ENCODE results near the gene NXPH4.

Gene NXPH4

DNA sequence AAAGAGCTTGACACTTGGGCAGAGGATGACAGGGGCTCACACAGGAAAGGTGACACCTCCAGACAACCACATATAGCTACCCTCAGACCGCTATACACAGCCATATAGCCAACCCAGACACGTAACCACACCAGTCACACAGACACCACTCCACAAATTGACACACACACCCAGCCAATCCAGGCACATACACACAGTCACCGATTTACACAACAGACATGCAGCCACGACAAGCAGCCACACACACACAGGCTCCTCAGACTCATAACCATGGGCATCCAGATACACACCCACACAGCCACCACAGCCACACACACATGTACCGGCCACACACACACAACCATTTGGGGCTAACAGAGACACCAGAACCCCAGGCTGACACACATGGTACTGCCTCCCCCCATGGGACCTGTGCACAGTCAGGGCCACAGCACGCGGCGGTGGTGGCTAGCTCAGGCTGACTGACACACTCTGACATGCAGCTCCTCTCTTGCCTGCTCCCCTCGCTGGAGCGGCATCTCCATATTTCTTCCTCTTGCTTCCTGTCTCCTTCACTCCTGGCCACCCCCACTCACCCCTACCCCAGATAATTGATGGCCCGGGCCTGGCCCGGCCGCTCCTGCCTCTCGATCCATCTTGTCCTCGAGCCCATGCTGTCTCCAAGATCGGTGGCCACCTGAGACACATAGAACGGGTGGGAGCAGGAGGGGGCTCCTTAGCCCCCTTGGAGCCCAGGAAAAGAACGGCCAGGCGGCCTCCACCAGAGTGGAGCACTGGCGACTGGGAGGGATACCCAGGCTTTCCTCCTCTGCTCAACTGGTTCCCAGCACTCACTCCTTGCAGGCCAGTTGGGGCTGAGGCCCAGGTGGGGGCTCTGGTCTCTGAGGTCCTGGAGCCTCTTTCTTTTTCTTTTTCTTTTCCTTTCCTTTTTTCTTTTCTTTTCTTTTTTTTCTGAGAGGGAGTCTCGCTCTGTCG lies 6.9 kb downstream of the NXPH4 start:
- ATAC-seq (ENCODE audit: low read depth) (no peak), DNase-seq (ENCODE audit: low spot score in 2 of 2) (no peak)
- Mint-ChIP-seq H3K27ac (no peak overlapping the region), H3K4me1 (peaks cover 58% of the 10 kb centered on the region), H3K4me3 (no peak overlapping the region), H3K36me3 (peaks cover 9% of the 10 kb centered on the region), H3K9me3 (no peaks in the 10 kb centered on the region), H3K27me3 (peaks cover 38% of the 10 kb centered on the region)

DNA sequence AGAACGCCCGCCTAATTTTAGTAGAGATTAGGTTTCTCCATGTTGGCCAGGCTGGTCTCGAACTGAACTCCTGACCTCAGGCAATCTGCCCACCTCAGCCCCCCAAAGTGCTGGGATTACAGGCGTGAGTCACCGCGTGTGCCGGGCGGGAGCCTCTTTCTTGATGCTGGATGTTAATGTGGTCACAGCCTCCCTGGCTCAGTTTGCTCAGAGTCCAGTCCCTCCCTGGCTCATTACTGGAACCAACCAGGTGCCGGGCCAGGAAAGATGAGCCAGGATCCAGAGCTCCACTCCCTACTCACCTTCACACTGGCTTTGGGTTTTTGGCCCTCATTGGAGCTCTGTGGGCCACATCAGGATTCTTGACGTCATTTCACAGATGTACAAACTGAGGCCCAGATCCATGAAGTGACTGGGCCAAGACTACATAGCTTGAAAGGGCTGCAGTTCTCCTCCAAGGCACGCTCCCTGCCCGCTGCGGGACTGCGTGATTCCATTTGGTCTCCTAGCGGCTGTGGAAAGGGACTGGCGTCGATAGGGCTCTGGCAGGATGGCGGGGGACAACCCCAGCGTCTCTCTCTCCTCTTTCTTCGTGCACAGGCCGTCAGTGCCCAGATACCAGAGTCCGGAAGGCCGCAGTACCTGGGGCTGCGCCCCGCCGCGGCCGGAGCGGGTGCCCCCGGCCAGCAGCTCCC lies 7.8 kb downstream of the NXPH4 start:
- Mint-ChIP-seq H3K9me3 (no peaks in the 10 kb centered on the region), H3K27me3 (peaks cover 31% of the 10 kb centered on the region), H3K4me1 (peaks cover 54% of the 10 kb centered on the region), H3K36me3 (peaks cover 9% of the 10 kb centered on the region), H3K27ac (peak overlapping the region; percentile 43), H3K4me3 (no peak overlapping the region)
- ATAC-seq (ENCODE audit: low read depth): no peak
- no peak for DNase-seq (ENCODE audit: low spot score in 2 of 2)

DNA sequence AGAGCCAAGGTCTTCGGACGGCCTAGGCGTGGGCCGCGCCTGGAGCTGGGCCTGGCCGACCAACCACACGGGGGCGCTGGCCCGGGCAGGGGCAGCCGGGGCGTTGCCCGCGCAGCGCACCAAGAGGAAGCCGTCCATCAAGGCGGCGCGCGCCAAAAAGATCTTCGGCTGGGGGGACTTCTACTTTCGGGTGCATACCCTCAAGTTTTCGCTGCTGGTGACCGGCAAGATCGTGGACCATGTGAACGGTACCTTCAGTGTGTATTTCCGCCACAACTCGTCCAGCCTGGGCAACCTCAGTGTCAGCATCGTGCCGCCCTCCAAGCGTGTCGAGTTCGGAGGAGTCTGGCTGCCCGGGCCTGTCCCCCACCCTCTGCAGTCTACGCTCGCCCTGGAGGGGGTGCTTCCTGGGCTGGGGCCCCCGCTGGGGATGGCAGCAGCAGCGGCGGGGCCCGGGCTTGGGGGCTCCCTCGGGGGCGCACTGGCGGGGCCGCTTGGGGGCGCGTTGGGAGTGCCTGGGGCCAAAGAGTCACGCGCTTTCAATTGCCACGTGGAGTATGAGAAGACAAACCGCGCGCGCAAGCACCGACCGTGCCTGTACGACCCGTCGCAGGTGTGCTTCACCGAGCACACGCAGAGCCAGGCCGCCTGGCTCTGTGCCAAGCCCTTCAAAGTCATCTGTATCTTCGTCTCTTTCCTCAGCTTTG lies 8.5 kb downstream of the NXPH4 start:
- peak overlapping the region; percentile 43 for H3K27ac Mint-ChIP-seq
- peaks cover 26% of the 10 kb centered on the region for H3K27me3 Mint-ChIP-seq
- peaks cover 54% of the 10 kb centered on the region for H3K4me1 Mint-ChIP-seq
- peak; percentile 71 for ATAC-seq (ENCODE audit: low read depth)
- peak; percentile 64 to 72 for DNase-seq (ENCODE audit: low spot score in 2 of 2)
- peaks cover 6% of the 10 kb centered on the region for H3K36me3 Mint-ChIP-seq
- no peaks in the 10 kb centered on the region for H3K9me3 Mint-ChIP-seq
- peak overlapping the region; percentile 37 for H3K4me3 Mint-ChIP-seq

DNA sequence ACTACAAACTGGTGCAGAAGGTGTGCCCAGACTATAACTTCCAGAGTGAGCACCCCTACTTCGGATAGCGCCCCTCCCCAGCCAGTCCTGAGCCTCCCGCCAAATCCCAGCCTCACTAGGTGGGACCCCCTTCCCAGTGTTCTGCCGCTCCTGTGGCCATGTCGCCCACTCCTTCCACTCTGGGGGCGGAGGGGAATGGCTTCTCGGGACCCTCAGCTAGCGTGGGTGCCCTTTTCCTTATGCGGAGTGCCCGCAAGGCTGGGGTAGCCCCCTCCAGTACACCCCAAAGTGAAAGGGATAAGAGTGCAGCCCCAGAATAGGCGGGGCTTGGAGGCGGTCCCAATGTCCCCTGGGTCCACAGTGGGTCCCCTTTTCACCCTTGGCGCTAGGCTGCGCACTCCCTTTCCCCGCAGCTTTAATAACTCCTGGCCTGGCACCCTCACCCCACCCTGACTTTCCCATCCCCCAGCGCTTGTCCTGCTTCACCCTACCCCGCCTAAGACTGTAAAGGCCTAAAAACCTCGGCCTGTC lies 9.2 kb downstream of the NXPH4 start:
- ATAC-seq (ENCODE audit: low read depth) (no peak), DNase-seq (ENCODE audit: low spot score in 2 of 2) (no peak)
- Mint-ChIP-seq H3K9me3 (no peaks in the 10 kb centered on the region), H3K27ac (peak overlapping the region; percentile 43), H3K36me3 (peaks cover 10% of the 10 kb centered on the region), H3K27me3 (peaks cover 23% of the 10 kb centered on the region), H3K4me3 (peak overlapping the region; percentile 37), H3K4me1 (peaks cover 57% of the 10 kb centered on the region)

DNA sequence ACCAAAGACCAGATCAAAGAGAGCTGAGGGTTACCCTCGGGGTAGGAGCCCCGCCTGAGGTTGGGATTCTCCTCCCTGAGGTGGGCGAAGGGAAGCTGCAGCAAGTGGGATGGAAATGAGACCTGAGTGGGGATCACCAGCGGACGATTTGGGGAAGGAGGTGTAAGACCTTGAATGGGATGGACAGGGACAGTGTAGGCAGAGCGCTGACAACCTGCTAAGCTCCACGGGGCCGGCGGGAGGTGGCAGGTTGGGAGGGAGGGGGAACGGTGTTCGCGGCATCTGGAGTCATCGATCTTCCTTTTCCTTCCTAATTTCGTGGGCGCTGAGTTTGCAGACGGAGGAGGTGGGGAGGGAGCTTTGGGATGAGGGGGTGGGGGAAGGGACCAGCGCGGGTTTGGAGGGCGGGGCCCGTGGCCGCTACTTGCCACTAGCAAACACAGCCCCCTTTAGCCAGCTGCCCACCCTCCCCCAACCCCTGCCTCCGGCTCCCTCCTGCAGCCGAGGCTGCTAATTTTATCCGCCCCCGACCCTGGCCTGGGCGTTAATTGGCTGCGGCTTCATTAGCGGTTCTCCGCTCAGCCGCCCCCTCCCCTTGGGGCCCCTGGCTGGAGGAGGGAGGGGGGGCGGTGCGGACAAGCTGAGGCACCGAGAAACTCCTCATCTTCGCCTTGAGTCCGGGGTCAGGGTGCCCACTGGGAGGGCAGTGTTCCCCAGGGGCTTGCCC lies 10.2 kb downstream of the NXPH4 start:
- no peak overlapping the region for H3K27ac Mint-ChIP-seq
- peaks cover 16% of the 10 kb centered on the region for H3K27me3 Mint-ChIP-seq
- no peak for ATAC-seq (ENCODE audit: low read depth)
- peaks cover 50% of the 10 kb centered on the region for H3K4me1 Mint-ChIP-seq
- H3K36me3 Mint-ChIP-seq: peaks cover 8% of the 10 kb centered on the region
- no peaks in the 10 kb centered on the region for H3K9me3 Mint-ChIP-seq
- H3K4me3 Mint-ChIP-seq: peak overlapping the region; percentile 69
- no peak for DNase-seq (ENCODE audit: low spot score in 2 of 2)

DNA sequence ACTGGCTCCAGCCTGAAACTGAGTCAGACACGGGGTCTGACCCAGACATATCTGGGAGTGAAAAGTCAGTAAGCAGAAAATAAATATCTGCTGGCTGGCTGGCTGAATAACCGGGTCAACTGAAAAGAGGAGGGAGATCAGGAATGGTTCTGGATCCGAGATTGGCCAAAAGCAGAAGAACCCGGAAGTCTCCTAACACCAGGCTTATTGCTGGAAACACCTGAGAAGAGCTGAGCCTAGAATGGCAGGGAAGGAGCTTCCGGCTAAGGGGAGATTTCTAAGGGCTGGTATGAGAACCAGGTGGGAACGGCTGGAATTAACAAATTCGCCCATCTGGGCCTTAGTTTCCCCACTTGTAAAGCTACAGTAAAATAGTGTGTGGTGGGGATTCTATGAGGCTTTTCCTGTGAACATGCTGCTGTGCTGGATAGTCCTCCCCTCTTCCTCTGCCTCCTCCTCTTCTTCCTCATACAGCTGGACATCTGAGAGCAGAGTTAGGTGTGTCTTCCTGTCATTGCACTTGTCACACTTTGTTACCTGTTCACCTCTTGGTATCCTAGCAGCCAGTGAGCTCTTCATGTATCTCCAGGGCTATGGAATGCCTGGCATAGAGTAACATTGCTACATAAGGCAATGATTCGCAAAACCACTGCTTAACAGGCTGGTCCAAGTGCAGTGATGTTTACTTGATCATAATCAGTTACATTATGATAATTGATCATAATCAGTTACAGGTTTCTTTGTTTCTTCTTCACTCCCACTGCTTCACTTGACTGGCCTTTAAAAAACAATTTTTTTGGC lies 10.9 kb downstream of the NXPH4 start:
- H3K4me3 Mint-ChIP-seq: peak overlapping the region; percentile 4
- H3K27ac Mint-ChIP-seq: no peak overlapping the region
- ATAC-seq (ENCODE audit: low read depth): no peak
- H3K27me3 Mint-ChIP-seq: peaks cover 13% of the 10 kb centered on the region
- no peak for DNase-seq (ENCODE audit: low spot score in 2 of 2)
- no peaks in the 10 kb centered on the region for H3K9me3 Mint-ChIP-seq
- peaks cover 11% of the 10 kb centered on the region for H3K36me3 Mint-ChIP-seq
- H3K4me1 Mint-ChIP-seq: peaks cover 45% of the 10 kb centered on the region

DNA sequence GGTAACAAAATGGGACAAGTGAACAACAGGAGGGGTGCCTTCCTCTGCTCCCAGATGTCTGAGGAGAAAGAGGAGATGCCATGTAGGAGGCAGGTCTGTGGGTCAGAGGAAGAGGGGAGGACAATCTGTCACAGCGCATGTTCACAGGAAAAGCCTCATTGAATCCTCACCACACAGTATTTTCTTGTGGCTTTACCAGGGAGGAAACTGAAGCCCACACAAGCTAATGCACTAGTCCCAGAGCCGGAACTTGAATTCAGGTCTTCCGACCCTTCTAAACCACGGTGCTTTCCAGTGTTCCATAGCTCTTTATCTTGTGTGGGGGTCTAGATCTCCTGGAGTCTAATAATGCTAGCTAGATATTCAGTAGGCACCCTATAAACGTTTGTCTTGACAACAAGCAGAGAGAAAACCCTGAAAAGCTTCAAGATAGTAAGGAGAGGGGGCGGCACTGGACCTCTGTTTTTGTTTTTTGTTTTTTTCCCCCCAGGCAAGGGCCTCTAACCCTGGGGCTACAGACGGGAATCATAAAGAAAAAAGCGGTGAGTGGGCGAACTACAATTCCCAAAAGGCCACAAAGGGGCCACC lies 12.5 kb downstream of the NXPH4 start:
- Mint-ChIP-seq H3K27ac (peak overlapping the region; percentile 96), H3K4me1 (peaks cover 47% of the 10 kb centered on the region), H3K4me3 (peak overlapping the region; percentile 97), H3K27me3 (peaks cover 5% of the 10 kb centered on the region), H3K9me3 (no peaks in the 10 kb centered on the region), H3K36me3 (peaks cover 24% of the 10 kb centered on the region)
- DNase-seq (ENCODE audit: low spot score in 2 of 2) (no peak), ATAC-seq (ENCODE audit: low read depth) (no peak)

DNA sequence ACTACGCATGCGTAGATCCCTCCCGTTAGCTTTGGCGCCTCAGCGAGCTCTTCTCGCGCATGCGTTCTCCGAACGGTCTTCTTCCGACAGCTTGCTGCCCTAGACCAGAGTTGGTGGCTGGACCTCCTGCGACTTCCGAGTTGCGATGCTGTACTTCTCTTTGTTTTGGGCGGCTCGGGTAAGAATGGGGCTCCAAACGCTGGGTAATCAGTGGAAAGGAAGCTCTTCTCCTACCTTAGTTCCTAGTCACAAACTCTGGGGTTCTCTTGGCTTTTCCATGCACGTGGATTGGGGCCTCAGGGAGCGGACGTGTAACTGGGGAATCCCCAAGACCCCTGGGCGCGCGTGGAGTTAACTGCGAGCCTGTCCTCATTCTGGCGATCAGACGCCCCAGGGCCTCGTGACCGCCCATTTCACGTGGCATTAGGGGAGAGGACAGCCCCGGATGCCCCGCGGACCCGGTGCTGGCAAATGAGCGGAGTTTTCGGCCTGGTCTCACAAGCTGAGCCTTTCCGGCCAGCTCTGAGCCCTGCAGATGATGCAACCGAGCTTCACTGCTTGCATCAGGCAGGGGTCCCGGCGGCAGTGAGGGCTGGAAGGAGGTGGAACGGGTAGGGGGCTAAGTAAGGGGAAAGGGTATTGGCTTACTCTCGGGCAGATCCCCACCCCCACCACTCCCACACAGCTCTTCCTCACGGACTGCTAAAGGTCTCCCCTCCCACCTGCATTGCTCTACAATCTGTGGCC lies 13.2 kb downstream of the NXPH4 start, which contains the start of gene SHMT2:
Gene SHMT2, plus strand, starts transcription at position 78 of the 747 bp plus-strand sequence. Its CDS starts 68 bp downstream, at position 146.
- Mint-ChIP-seq H3K27ac (peak within 1 kb of the TSS; percentile 96), H3K4me3 (peak within 1 kb of the TSS; percentile 97), H3K27me3 (peaks cover 5% of the 10 kb centered on the region), H3K36me3 (peaks cover 27% of the 10 kb centered on the region), H3K9me3 (no peaks in the 10 kb centered on the region), H3K4me1 (peaks cover 53% of the 10 kb centered on the region)
- DNase-seq (ENCODE audit: low spot score in 2 of 2): peak; percentile 81 to 89
- ATAC-seq (ENCODE audit: low read depth): peak; percentile 51

DNA sequence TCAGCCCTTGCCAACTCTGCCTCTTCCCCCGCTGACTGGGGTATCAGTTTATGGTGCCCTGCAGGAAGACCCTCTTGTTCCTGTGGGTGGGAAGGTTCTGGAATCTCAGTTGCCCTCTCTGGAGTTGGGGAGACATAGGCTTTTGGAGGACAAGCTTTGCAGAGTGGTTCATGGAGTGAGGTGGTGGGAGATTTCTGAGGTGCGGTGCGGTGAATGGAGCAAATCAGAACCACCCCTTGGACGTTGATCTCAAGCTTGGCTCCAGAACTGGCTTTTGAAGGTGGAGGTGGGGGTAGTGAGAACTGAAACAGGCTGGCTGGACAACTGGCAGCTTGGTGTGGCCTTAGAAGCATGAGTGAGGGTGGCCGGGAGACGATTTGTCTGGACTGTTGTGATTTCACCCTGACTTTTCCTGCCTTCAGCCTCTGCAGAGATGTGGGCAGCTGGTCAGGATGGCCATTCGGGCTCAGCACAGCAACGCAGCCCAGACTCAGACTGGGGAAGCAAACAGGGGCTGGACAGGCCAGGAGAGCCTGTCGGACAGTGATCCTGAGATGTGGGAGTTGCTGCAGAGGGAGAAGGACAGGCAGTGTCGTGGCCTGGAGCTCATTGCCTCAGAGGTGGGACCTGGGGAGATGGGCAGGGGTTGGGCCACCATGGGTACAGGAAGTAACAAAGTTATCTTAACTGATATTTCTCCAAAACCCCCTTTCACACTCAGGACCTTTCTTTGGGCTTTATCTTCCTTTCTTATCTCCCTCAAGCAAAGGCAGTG lies 14.0 kb downstream of the NXPH4 start:
- H3K27ac Mint-ChIP-seq: peak overlapping the region; percentile 96
- H3K9me3 Mint-ChIP-seq: no peaks in the 10 kb centered on the region
- ATAC-seq (ENCODE audit: low read depth): no peak
- H3K36me3 Mint-ChIP-seq: peaks cover 25% of the 10 kb centered on the region
- H3K27me3 Mint-ChIP-seq: peaks cover 3% of the 10 kb centered on the region
- H3K4me1 Mint-ChIP-seq: peaks cover 54% of the 10 kb centered on the region
- H3K4me3 Mint-ChIP-seq: peak overlapping the region; percentile 97
- no peak for DNase-seq (ENCODE audit: low spot score in 2 of 2)

DNA sequence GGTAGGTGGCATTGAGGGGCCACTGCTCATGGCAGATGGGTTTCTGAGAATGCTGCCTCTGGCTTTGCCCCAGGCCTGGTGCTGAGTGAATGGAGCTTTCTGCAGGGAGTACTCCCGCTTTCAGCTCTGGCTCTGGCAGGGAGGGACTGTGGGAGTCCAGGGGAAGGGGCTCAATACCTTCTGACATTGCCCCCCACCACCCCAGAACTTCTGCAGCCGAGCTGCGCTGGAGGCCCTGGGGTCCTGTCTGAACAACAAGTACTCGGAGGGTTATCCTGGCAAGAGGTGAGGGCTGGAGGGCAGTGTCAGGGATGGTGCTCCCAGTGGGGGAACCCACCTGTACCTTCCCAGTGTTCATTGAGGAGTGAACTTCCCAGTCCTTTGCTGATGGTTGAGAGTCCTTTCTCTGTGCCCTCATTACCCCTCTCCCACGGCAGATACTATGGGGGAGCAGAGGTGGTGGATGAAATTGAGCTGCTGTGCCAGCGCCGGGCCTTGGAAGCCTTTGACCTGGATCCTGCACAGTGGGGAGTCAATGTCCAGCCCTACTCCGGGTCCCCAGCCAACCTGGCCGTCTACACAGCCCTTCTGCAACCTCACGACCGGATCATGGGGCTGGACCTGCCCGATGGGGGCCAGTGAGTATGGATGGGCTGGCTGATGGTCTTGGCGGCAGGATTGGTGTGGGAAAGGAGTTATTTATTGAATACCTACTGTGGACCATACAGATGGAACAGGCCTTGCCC lies 14.9 kb downstream of the NXPH4 start:
- DNase-seq (ENCODE audit: low spot score in 2 of 2) (no peak), ATAC-seq (ENCODE audit: low read depth) (no peak)
- Mint-ChIP-seq H3K27ac (no peak overlapping the region), H3K9me3 (no peaks in the 10 kb centered on the region), H3K4me1 (peaks cover 58% of the 10 kb centered on the region), H3K4me3 (peak overlapping the region; percentile 97), H3K27me3 (peaks cover 2% of the 10 kb centered on the region), H3K36me3 (peaks cover 25% of the 10 kb centered on the region)

Data from memory B cell (primary cell).